Left forelimb (tissue), 1 donor: ENCODE measurements around the gene FHL3.

ENCODE experiments used
- DNase-seq: peaks from one replicate; pipeline ENCODE4 v3.0.0-alpha.2; 2018; ENCODE audit warnings: low spot score

FHL3 gene

DNA sequence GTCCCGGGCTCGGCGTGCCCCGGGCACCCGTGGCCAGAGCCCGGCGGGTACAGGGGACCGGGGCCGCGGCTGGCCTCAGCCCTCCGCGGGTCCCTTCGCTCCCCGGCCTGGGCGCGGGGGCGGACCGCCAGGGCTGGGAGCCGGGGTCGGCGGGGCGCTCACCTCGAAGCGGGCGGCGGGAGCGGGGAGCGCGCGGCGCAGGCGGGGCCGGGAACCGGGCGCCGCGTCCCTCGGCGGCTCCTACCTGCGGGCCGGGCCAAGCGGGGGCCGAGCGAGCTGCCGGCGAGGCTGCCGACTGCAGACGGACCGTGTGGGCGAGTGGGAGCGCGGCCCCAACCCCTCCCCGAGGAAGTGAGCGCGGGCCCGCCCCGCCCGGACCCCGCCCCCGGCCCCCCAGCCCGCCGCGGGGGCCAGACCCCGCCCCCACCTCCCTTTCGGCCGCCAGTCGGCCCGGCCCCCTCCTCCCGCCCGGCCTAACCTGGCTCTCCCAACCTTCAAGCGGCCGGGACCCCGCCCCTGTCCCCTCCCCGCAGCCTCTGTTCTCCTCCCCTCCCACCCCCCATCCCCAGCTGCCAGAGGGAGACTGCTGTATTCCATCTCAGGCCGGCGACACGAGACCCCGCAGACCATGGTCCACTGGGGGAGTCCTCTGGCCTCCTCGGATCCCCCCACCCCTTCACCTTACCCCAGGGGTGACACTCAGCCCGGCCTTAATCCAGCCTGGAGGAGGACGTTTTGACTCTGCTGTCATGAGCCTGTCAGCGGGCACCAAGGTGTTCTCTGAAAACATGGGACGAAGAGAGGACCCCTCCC is at the start of gene FHL3:
Gene FHL3 (minus strand): TSS at position 320 of the 813 bp plus-strand sequence. CDS start 6,102 bp downstream, outside the sequence.
- DNase-seq = peak; percentile 87

DNA sequence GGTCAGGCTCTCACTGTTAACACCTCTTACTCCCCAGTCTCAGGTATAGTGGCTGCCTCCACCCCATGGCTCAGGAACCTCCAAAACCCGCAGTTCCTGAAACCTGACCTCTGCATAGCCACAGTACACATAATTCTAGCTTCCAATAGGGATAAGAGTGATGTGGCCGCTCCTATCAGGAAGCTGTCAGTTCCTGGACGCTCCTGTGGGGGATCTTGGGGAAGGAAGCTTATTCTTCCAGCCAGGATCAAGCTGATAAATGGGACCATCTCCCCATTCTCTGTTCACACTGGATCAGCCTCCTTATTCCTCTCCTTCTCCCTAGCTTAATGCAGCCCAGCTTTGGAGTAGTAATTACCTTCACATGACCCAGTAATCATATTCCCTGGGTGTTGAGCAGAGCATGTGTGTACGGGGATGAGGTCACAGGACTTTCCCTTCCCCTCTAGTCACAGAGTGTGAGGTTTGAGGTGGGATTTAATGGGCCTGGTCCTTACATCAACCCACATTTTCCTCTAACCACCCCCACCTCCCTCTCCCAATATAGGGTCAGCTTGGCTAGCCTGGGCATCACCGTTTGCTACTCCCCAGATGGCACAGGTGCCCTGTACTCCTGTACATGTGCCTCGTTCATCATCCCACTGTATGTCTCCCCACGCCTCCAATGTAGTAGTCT is 48.2 kb upstream of the FHL3 start:
- no peak for DNase-seq

- no peak for DNase-seq
Measured at GRCh38 chr1:38052750-38053415, 47.6 kb upstream of the FHL3 start.

- no peak for DNase-seq
Measured at GRCh38 chr1:38051079-38051543, 45.8 kb upstream of the FHL3 start.

DNA sequence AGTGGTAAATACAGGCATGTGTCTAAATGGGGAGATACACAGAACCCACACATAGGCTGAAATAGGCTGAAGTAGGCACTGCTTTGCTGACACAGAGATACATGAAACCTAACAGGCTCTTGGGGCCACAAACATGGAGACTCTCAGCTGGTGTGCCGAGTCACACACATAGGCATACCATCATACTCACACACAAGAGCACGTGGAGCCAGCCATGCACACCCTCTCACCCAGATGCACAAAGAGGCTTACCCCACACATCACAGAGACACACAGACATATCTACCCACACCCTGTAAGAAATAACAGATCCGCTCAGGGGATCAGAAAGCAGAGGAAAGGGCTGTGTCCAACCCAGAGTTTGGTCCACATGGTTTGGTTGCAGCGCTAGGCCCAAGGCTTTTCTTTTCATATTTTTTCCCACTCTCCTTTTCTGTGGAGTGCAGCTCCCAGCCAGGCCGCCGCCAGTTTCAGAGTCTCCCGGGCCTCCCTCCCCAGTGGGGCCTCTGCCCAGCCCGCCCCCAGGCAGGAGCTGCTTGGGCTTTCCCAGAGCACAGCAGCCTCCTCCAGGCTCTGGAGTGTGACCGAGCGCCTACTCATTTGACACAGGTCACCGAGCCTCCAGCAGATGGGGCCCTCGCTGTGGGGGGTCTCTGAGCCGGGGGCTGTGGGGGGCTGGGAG is 45.2 kb upstream of the FHL3 start:
- no peak for DNase-seq

DNA sequence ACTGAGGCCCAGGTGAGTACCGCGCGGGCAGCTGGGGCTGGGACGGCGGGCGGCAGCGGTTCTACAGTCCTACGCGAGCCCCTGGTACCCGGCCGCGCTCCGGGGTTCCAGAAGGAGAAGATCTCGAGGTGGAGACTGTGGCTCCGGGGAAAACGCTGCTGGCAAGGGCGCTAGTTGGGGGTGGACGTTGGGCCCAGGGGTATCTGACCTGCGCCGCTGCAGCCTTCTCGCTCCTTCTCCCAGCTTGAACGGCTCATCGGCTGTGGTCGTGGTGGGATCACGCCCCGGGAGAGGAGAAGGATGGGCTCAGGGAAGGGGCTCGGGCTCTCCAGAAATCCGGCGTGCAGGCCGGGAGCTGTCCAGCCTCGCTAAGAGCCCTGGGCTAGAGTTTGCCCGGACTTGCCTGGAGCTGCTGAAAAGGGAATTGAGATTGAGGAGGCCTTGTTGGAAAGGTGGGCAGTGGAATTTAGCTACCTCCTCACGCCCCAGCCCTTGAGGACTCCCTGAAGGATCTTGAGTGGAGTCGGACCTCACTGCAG is 42.4 kb upstream of the FHL3 start:
- DNase-seq = no peak

DNA sequence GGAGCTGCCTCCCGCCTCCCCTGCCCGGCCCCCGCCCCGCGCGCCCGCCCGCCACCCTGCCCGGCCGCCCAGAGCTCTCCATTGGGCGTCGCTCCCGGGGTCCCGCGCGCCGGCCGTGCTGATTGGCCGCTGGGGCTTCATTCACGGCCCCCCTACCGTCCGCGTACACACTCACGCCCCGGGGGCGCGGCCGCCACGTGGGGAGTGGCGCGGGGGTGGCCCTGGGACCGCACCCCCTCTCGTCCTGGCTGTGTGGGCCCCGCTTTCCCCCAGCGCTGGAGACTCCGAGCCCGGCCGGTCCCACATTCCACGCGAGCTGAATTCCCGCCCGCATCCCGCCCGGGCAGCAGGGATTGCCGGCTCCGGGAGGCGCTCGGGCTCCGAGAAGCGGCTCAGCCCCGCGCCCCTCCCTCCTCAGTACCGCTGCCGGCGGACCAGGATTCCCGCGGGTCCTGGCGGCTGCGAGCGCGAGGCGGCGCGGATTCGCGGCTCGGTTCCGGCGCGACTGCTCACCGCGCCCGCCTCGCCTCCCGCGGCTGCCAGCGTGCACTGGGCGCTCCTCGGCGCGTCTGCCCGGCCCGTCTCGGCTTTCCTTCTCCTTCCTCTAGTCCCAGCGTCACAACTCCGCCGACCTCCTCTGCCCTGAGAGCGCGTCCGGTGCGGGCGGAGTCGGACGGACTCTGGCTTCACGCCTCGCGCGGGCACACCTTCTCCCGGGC is 41.7 kb upstream of the FHL3 start:
- peak; percentile 91 for DNase-seq

DNA sequence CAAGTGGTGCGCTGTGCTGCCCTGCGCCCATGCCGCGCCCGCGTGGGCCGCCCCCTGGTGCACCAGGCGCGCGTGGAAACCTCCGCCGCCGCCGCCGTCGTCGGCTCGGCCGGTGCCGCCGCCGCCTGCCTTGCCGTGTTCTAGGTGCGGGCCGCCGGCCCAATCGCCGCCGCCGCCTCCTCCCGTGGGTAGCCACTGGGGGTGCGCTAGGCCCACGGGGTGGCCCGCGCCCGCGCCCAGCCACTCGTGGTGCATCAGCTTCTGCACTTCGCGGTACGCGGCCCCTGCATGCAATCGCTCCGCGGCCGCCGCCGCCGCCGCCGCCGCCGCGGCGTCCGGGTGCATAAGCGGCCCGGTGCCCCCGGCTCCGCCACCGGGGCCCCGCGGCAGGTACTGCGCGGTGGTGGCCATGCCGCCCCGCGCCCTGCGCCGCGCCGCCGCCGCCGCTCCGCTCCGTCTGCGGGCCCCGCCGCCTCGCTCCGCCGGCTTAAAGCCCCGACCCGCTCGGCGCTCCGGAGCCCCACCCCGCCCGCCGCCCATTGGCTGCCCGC is 41.1 kb upstream of the FHL3 start, which contains the start of gene POU3F1:
Gene POU3F1 (minus strand): TSS at position 461 of the 551 bp plus-strand sequence. CDS start 50 bp downstream, at position 411.
- no peak for DNase-seq

DNA sequence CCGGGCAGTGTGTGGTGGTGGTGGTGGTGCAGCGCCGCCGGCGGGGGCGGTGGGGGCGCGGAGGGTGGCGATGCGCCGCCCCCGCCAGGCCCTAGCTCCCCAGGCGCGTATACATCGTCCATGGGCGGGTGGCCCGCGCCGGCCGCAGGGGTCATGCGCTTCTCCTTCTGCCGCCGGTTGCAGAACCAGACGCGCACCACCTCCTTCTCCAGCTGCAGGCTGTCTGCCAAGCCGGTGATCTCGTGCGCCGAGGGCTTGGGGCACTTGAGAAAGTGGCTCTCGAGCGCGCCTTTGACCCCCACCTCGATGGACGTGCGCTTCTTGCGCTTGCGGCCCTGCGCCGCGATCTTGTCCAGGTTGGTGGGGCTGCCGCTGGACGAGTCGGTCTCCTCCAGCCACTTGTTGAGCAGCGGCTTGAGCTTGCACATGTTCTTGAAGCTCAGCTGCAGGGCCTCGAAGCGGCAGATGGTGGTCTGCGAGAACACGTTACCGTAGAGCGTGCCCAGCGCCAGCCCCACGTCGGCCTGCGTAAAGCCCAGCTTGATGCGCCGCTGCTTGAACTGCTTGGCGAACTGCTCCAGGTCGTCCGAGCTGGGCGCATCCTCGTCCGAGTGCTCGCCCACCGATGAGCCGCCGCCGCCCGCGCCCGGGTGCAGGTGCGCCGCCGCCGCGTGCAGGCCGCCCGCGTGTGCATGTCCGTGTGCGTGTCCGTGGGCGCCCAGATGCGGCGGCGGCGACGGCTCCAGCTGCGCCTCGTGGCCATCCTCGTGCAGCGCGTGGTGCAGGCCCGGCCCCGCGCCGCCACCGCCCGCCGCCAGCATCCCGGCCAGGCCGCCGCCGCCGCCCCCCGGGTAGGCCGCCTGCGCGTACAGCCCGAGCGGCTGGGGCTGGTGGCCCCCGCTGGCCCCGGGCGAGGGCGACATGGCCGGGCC is 40.4 kb upstream of the FHL3 start:
- no peak for DNase-seq

- no peak for DNase-seq
Measured at GRCh38 chr1:38044221-38045215, 39.2 kb upstream of the FHL3 start.

DNA sequence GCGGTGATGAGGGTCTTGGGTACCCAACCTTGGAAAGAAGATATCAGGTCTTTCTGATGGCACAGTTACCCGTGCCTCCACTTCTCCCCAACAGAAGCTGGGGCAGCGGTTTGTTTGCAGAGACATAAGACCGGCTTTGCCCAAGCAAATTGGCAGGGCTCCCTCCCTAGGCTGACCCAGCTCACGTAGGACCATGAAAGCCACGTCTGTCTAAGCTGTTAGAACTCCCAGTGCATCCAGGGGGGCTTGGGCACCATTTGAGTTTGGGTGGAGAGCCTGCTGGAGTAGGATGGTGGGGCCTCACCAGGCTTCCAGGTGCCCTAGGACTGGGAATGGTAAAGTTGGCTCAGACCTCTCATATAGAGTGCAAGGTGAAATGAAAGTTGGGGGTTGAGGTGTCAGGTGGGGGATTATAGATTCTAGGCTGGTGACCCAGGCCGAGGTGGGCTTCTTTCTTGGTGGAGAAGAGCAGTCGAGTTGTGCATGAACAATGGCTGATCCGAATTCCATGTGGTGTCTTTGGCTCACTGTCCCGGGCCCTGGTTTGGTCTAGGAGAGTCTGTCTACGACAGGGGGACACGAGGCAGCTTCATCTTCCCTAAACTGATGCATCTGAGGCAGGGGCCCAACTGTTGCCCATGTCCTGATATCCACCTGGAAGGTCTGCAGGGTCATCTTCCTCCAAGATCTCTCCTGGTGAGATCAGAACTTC is 37.9 kb upstream of the FHL3 start:
- no peak for DNase-seq

GRCh38 chr1:38041936-38042834 is 36.9 kb upstream of the FHL3 start:
- DNase-seq = no peak

DNA sequence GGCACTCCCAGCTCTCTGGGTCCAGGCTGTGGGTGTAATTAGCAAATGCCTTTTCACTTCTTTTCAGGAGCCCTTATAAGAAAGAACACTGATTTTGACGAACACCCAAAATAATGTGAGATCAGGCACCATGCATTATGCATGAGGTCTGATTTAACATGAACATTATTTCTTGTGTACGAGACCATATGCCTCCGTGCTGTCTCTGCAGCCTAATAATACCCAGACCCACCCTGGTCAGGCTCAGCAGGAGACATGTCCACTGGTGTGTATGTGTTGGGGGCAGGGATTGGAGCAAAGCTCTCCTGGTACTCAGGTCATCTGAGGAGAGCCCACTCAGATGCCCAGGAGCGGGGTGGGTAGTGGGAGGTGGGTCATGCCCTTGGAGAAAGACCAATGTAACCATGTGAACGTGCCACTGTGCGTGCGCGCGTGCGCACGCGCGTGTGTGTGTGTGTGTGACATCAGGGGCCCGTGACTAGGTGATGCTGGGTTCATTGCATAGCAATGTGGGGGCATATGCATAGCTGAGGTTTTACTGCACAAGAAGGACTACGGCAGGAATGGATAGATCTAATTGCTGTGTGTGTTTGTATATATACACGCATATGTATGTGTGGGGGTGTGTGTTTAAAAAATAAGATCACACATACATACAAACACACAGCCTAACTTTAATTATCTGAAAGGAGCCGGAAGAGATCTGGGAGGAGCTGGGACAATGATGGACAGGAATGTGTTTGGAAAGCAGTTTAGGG is 34.2 kb upstream of the FHL3 start:
- no peak for DNase-seq

DNA sequence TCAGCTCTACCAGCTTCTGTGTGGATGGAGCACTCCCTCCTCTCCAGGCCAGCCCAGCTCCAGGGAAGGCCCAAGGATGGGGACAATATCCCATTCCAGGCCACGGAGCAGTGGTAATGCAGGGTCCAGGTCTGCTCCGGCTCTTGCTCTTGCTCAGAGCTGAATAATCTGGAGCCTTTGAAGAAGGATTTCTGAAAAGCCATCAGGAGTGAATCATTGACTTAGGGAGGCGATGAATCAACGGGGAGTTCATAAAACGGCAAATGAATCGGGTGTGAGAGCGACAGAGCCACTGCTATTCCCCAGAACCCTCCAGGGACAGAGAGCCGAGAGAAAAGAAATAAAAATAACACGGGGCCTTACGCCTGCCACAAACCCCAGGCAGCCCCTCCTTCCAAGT is 33.5 kb upstream of the FHL3 start:
- DNase-seq = no peak

DNA sequence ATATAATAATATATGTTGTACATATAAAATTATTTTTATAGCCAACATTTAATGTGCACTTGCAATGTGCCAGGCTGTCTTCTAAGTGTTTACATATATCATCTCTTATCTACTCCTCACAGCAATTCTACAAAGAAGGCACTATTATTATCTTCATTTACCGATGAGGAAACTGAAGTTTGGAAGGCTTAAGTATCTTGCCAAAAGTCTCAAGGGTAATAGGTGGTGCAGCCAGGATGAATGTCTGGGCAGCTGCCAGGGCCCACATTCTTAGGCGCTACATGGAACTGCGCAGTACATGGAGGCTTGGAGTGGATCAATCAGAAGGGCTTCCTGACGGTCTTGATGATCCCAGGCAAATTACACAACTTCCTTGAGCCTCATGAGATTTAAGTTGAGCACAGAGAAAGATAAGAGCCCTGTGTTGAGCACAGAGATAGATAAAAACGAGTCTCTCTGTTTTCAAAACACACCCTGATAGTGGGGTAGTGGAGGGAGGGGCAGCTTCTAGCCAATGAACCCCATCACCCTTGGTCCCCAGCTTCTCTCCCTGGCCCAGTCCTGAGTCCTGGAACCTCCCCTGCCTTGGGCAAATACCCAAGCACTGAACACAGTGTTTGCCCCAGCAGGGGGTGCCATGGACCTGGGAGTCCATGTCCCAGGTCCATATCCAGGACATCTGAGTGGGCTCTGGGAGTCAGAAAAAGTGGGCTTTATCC is 32.1 kb upstream of the FHL3 start:
- no peak for DNase-seq
